HG02973 (cell line): Measurements from ENCODE around the gene NSL1.
"Not testable (repeated sequence)": the region's sequence is repeated elsewhere in the genome, so short reads cannot be mapped to it uniquely, and the experiment has no call there.

Experiments
- ATAC-seq: cut with Tn5 transposase; IDR thresholded peaks from one replicate; pipeline ENCODE4 v1.9.1; 2021; ENCODE audit warnings: moderate library complexity; ENCODE audit not compliant: unreplicated experiment

Gene NSL1

DNA sequence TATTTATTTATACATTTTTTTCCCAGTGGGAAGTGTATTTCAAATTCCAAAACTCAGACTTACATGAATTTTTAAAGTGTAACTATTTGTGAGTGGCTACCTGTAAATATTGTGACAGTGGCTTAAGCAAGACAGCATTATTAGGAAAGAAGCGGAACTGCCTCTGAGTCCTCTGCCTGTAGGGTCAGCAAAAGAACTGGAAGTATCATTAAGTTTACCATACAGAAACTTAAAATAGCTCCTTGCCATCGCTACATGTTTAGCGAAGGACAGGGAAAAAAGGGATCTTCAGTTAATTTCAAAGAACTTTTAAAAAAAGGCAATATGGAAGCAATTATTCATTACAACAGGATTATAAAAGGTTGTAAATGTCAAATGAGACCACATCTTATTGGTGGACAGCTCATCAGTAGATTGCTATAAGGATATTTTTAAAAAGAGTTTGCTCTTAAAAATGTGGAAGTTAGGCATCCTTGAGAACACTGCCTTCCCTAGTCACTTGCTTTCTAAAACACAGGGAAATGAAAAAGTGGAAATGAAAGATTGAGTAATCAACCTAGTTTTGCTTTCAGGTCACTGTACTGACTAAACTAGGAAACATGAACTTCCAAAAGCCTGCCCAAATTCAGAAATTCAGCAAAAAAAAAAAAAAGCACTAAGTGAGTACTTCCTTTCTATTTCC is 39.2 kb downstream of the NSL1 start:
- no peak for ATAC-seq

DNA sequence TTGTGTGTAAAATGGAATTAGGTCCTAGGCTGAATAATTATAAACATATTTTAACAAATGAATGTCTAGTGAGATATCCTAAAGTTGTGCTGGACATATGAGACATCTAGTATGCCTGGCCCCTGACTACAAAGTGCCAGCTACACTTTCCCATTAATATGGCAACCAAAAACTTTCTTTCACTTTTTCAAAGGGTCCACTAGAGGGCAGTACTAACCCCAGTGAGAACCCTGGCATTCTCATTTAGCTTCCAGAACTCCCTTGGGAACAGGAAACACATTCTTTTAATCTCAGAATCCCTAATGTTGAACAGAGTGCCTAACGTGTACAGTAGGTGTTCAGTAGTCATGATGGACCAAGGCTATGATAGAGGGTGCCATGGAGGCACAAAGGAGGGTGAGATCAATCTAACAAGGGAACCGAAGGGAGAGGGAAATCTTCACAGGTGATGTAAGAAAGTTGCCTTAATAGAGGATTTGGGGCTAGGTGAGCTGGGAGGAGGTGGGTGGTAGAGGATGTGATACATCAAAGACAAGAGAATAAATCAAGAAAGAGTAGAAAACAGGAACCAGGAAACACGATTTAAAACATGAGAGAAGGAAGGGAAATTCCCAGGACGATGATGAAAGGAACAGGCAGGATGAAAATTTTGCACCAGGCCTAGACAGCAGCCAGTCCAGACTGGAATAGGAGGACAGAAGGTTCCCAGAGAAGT is 41.6 kb downstream of the NSL1 start:
- ATAC-seq, result no peak

DNA sequence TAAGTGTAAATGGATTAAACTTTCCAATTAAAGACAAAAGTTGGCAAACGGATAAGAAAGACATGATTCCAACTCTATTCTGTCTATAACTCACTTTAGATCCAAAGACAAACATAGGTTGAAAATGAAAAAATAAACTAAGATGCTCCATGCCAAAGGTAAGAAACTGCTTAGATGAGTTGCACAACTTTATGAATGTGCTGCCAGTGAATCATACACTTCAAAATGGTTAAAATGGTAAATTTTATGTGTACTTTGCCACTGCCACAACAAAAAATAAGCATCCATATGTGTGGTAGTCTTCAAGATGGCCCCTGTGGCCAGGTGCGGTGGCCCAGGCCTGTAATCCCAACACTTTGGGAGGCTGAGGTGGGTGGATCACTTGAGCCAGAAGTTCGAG is 45.0 kb downstream of the NSL1 start:
- no peak for ATAC-seq

DNA sequence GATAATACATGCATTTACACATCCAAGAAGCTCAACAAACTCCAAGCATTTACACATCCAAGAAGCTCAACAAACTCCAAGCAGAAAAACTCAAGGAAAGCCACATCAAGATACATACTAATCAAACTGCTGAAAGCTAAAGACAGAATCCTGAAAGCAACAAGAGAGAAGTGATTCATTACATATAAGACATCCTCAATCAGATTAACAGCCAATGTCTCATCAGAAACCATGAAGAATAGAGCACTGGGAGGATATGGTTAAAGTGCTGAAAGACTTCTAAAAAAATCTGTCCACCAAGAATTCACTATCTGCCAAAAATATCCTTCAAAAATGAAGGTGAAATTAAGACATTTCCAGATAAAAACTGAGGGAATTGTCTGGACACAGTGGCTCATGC is 46.3 kb downstream of the NSL1 start:
- no peak for ATAC-seq

DNA sequence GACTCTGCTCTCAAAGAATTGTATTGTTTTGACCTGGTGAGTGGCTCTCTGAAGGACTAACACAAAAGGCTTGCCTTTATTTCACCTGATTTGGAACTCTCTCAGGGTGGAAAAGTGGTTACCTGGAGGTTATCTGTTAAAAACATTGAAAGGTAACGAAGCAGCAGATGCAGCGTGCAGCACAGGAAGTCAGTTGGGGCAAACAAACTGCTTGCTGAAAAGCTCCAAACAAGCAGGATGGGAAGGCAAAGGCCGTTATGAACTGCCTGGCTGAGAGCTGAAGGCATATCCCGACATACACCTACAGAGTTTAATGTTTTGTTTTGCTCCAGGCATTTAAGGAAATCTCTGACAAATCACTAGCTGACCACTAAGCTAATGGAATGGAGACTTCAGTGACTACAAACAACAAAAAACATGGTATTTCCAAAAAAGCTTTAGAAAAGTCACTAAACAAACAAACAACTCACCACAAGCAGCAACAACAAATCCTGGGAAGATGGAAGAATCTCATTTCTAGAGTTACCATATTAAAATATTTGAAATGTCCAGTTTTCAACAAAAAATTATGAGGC is 47.6 kb downstream of the NSL1 start:
- no peak for ATAC-seq

DNA sequence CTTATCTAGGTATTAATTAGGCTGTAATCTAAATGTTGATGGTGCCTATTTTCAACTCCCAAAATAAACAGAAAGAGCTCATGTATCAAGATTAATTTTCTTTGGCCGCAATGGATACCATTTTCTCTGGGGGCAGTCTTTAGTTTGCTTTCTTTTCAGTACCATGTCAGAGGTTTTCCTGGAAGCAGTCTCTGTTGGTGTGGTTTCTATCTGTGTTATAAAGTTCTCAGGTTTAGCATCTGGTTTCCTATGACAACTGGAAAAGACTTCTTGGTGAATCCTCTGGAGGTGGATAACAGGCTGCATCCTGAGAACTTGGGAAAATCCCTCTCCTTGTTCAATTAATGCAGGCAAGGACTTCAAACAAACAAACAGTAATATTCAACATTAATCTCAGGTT is 53.2 kb downstream of the NSL1 start:
- no peak for ATAC-seq

DNA sequence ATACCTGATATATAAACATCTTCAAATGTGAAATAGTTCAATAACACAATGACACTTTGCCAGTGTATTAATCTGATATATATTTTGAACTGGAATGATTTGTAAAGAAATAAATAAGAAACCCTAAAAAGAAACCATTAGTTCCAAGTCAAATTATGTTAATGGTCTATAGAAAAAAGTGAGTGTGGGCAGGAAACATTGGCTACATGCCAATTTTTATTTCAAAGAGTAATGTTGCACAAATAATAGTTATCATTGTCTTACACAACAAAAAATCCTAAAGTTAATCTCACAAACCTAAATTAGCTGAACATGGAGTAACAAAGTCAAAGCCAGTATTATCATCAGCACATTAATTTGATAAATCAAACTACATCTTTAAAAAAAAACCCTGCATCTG is 54.0 kb downstream of the NSL1 start:
- ATAC-seq, result no peak

DNA sequence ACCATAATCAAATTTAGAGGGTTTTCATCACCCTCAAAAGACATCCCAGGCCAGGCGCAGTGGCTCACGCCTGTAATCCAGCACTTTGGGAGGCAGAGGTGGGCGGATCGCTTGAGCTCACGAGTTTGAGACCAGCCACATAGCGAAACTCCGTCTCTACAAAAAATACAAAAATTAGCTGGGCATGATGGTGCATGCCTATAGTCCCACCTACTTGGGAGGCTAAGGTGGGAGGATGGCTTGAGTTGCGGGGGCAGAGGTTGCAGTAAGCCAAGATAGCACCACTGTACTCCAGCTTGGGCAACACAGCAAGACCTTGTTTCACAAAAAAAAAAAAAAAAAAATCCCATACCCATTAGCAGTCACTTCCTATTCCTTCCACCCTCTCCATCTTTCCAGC is 58.5 kb downstream of the NSL1 start:
- no peak for ATAC-seq

DNA sequence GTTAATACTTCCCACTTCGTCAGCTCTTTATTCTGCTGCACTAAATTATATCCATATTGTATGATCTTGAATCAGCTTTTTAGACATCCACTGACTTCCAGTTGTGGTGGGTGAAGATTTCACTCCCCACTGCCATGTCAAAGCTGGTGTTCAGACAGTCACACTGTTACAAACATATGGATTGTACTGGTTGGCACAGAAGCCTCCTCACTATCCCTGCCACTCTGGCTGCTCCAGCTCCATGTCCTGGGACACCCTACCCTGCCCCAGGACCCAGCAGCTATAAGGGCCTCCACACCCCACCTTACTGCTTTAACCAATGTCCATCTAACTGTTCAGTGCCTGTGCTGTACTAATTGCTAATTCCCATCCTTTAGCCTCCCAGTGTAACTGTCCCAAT is 59.9 kb downstream of the NSL1 start:
- ATAC-seq, result no peak

DNA sequence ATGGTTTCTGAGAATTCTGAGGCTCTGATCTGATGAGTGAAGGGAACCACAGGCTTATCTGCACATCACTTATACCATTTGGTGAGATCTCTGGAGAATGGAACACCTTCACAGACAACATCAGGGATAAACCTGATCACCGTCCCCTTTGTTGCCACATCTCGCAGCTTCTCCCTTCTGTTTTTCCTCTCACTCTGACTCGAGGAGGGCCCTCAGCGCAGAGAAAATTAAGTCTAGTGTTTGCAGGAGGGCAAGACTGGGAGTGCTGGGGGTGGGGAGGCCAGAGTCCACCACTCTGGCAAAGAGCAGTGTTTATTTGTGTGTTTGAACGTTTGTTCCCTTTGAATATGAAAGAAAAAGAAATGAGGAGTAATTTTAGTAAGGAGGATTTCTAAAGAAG is 63.0 kb downstream of the NSL1 start:
- no peak for ATAC-seq

DNA sequence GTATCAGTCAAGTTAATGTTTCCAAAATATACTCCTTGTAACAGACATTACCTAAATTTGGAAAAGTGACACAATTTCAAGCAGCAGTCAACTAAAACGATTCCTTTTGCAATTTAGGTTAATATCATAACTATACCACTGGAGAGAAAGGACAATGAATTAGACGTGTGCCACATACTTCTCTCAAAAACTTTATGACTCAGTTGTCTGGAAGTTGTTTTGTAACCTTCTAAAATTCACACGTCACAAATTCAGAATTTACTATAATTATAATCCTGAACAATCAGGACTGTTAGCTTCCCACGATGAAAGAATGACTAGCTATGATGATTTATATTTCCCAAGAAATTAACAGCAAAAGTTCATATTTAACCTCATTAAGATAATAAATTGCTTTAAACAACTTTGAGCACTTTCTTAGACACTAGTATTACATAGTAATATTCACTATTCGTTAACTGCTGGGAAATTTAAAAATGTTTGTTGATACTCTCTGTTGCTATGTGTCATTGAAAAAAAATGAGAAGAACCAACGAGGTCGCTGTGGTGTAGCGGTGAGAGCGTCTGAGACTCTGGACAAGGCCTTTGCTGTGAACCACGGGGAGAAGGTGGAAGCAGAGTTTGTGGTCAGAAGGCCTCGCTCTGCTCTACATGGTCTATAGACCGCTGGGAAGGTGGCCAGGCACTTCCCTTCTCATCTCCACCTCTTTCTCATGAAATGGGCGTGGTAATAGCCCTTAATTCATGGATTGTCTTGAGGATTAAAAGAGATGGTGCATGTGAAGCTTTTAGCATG is 64.0 kb downstream of the NSL1 start:
- ATAC-seq, result no peak

DNA sequence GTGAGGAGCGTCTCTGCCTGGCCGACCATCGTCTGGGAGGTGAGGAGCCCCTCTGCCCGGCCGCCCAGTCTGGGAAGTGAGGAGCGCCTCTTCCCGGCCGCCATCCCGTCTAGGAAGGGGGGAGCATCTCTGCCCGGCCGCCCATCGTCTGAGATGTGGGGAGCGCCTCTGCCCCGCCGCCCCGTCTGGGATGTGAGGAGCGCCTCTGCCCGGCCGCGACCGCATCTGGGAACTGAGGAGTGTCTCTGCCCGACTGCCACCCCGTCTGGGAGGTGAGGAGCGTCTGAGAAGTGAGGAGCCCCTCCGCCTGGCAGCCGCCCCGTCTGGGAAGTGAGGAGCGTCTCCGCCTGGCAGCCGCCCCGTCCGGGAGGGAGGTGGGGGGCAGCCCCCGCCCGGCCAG is 66.9 kb downstream of the NSL1 start:
- ATAC-seq, result not testable (repeated sequence)

DNA sequence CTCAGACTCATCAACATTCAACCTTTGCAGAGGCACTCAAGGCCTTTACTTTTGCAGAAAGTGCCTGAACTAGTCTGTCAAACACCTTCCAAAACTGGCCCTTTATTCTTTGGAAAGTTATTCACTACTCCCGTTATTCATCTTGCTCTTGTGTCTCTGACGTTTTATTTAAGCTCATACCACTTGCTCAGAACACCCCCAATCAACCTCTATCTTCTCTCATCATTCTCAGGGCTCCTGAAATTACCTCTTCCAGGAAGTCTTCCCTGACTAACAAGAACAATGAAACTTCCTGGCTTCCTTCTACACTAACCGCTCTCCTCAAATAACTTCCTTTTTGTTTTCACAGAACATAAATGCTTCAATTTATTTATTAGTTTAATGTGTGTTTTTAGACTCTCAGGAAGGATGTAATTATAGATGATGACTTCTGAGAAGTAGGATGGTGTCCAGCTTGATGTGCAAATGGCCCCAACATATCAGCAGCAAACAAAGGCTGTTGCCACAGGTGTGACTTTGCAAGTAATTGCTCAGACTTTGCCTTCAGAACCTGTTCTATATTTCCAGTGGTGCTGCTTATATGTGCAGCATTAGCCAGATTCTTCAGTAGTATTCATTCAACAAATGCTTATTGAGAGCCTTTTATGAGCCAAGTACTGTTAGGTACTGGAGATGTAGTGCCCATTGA is 69.2 kb downstream of the NSL1 start:
- ATAC-seq, result no peak

DNA sequence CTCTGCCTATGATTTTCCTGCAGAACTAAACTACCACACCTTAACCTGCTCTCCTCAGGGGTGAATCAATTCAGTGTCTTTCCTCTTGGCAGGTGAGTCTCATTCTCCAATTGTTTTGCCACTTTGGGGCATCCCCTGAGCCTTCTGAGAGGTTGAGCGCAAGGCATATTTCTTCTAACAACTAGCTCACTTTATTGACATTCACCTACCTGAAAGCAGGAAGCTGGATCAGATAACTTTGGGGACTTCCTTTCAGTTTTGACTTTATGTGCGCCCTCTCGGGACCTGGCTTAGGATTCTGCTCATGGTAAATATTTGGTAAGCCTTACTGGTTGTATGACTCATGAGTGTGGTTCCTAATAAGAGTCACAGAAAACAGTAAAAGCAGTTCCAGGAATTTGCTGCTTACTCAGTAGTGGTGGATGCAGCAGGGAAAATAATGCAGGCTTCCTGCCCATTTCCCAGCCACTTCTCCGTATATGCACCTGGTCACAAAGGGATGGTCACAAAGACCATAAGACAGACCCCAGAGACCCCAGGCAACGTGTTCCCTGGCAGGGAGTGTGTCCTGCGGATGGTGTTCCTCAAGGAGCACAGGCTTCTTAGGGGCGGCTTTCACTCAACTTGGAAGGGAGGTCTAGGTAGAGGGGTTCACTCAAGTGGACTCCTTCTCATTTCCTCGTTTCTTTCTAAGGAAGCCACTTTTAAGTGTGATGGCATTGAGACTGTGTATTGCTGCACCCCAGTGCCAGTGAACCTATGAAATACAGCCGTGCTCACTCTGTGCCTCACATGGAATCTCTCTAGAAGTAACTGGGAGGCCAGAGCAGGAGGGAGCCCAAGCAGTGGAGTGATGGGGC is 70.0 kb downstream of the NSL1 start:
- ATAC-seq, result no peak

DNA sequence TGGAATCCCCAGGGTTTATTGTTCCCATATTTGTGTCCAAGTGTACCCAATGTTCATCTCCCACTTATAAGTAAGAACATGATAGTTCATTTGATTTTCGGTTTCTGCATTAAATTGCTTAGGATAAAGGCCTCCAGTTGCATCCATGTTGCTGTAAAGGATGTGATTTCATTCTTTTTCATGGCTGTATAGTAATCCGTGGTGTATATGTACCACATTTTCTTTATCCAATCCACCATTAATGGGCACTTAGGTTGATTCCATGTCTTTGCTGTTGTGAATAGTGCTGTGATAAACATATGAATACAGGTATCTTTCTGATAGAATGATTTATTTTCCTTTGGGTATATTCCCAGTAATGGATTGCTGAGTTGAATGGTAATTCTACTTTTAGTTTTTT is 71.9 kb downstream of the NSL1 start:
- no peak for ATAC-seq

DNA sequence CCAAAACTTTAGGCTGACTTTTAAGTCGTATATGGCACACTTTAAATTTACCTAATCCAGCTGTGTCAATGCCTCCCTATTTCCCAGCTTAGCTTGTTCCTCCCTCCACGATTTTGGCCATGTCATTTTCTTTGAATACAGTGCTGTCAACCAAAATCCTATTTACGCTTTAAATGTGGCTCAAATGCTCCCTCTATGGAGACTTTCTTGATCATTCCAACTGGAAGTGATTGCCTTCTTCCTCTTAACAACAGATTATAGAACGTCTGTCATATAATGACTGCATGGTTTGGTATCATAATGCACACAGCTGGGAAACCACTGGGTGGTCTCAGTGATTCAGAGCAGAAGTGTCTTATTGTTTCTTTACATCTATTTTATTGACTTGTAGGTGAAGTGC is 73.1 kb downstream of the NSL1 start:
- ATAC-seq, result no peak

DNA sequence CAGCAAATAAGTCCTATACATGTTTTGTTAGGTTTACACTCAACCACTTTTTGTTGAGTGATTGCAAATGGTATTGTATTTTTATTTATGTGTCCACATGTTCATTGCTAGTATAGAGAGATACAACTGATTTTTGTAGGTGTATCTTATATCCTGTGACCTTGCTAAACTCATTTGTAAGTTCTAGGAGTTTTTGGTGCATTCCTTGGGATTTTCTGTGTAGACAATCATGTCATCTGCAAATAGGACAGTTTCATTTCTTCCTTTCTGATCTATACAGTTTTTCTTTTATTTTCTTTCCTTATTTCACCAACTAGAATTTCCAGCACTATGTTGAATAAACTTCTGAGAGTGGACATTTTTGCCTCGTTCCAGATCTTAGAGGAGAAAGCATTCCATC is 75.4 kb downstream of the NSL1 start:
- no peak for ATAC-seq

DNA sequence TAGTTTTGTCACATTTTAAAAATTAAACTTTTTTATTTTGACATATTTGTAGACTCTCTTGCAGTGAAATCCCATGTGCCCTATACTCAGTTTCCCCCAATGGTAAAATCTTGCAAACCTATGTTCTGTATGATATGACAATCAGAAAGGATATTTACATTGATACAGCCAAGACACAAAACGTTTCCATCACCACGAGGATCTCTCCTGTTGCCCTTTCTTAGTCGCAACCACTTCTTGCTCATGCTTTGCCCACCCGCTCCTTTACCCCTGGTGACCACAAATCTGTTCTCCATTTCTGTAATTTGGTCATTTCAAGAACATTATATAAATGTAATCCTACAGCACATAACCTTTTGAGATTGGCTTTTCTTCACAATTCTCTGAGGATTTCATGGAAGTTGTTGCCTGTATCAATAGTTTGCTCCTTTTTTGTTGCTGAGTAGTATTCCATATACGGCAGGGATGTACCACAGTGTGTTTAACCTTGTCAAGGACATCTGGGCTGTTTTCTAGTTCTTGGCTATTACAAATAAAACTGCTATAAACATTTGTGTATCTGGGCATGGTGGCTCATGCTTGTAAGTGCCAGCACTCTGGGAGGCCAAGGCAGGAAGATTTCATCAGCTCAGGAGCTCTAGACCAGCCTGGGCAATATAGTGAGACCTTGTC is 78.0 kb downstream of the NSL1 start:
- ATAC-seq, result no peak

DNA sequence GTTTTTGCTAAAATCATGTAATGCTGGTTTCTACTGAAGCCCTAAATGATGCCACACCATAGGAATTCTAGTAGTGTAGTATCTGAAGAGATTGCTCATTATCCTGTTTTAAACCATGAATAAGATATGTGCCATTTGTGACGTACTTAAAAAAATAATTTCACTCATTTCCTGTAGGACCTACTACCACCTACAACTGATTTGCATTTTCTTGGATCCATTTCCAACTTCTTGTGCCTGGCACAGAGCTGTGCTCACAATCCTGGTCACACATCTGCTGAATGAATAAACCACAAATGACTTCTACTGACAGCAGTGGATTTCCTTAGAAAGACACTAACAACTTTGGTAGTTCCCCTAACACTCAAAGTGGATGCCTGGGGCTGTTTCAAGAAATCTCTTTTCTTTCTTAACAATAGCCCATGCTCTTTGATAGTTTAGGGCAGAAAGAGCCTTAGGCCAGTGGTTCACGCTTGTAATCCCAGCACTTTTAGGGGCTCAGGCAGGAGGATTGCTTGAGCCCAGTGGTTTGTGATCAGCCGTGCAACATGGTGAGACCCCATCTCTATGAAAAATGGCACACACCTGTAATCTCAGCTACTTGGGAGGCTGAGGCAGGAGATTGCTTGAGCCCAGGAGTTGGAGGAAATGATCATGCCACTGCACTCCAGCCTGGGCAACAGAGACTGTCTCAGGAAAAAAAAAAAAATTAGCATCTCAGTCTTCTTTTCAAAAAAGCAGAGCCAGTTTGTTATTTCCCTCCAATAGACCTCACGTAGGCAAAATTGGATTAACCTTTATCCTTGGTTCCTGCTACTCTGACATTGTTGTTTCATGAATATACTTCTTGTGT is 78.9 kb downstream of the NSL1 start:
- no peak for ATAC-seq
